Measurements from ENCODE around the gene FAAH.

Gene FAAH

DNA sequence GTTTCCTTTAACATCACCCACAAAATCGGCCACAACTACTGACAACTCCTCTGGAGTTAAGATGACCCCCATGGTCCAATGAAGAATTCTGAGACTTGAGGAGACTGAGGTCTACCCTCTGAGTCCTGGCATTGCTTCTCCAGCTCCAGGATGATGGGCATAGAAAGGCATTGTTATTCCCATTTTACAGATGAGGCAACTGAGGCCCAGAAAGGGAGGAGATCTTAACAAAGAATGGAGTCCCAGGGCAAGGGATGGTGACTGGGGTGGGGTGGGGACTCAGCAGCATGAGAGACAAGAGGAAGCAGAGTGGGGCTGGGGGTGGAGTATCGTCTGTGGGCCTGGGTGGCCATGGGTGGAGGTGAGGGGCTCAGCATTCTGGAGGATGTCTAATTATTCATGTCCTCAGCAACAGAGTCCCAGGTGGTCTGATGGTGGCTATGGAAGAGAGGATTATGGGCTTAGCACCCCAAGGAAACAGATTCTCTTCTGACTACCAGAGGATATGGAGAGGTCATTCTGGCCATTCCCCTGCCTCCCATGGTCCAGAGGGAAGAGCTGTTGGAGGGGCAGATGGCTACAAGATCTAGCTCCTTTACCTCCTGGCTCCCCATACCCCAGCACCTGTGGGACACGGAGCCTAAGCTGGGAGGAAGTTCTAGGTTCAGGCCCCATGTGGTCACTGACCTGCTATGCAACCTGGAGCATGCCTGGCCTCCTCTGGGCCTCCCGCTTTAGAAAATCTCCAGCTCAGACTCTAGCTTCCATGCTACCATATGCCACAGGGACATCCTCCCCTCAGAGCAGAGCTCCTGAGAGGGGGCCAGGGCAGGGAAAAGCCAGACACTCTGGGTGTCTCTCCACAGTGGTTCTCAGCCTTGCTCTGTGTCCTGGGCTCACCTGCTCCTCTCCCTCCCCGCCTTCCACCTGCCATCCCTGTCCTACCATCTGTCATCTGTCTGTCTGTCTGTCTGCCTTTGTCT lies 58.1 kb downstream of the FAAH start:
- DNase-seq: no peak

DNA sequence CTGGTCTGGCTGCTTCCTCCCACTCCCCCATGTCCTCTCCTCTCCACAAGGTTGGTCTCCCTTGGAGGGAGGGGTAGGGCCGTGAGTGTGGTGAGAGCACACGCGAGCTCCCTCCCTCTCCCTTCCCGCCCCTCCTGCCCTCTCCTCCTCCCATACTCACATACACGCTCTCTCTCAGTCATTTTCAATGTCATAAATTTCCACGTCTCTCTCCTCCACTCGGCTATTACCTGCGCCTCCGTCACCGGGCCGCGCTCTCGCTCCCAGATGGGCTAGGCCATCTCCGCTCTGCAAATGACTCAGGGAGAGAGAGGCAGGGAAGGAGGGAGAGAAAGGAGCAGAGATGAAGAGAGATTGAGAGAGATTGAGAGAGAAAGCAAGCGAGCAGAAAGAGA lies 58.8 kb downstream of the FAAH start:
- DNase-seq: no peak

DNA sequence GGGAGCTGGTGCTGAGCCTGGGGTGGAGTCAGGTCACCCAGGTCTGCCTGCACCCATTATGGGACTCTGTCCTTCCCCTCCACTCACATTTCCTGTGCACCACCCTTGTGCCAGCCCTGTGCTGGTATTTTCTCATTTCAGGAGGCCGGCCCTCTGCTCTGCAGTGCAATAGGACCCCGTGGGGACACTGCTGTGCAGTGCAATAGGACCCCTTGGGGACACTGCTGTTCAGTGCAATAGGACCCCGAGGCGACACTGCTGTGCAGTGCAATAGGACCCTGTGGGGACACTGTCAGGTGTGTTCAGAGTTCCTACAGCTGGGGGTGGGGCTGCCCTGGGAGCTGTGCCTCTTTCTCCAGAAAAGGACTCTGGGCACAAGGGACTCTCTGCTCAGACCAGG lies 59.3 kb downstream of the FAAH start:
- DNase-seq: no peak

DNA sequence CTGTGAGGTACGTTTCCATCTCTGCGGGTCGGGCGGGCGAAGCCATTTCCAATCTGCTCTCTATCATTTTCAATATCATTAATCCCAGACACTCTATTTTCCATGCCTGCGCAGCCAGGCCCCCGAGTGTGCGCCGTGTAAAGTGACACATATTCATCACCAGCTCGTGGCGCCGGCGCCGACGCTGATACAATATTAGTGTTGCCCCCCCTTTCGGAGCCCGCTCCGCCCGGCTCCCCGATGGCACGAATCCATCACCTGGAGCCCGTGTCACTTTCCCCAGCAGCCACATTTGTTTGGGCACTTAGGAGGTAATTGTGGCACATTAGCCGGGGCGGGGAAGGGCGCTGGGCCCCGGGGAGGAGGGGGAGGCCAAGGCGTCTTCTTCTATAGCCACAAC lies 61.8 kb downstream of the FAAH start:
- no peak for DNase-seq

DNA sequence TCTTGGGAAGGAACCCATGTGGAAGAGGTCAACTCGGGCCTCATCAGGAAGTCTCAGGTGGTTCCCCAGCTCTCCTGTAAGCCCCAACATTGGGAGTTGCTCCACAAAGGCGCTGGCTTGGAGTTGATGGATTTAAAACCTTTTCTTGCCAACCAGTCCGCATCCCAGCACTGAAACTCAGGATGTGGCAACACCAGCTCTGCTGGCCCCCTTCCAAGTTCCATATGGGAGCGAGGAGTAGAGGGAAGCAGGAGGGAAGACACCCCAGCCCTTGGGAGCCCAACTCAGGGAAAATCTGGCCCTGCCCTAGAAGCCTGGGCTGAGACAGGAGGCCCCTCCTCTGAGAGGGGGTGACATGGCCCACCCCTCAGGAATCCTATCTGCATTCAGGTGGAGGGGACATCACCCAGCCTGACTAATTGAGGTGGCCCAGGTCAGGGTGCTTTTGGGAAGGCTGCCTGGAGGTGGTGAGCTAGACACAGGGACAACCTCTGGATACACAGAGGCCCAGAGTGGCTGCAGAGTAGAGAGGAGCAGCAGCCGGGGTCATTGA lies 62.4 kb downstream of the FAAH start:
- no peak for DNase-seq

DNA sequence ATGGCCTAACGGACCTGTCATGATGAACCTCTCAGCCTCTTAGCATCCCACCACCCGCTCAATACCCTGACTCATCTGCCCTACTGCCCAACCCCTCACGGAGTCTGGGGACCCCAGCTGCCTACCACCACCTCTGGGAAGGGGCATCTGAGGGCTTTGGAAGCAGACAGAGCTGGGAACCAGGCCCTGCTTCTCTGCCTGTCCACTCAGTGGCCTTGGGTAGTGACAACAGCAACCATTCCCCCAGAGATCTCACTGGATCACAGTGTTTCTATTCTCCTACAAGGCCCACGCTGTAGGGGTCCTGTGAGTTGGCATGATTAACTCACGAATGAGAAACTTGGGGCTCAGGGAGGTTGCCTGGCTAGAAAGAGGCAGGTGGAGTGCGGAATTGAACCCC lies 63.1 kb downstream of the FAAH start:
- no peak for DNase-seq

DNA sequence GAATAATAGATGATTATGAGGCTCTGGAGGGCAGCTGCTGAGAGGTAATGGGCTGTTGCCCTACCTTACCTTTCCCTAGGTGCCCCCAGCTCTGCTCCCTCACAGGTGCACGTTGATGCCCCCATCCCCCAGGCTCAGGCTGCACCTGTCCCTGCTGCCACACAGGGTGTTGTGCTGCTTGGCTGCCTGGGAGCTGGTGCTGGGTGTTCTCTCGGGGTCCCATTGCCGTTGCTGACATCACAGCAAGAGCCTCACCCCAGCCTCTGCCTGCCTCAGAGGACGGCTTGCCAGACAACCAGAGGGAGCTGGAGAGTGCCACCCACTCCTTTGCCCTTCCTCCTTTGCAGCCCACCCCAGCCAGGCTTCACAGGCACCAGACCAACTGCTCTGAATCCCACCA lies 64.1 kb downstream of the FAAH start:
- DNase-seq: no peak

DNA sequence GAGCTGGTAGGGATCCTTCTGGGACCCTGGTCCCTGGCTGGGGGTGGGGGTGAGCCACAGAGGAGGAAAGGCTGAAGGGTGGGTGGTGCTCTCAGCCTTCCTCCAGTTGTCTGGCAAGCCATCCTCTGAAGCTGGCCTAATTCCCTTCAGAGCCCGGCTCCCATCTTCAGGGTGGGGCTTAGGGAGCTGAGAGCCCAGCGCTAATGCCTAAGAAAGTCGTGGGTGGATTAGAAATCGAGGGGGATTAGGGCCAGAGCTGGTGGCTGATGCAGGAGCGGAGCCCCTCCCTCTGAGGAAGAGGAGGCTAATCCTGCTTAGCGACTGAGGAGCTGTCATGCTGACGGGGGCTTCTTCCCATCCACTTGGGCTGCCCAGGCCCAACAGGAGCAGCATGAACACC lies 64.7 kb downstream of the FAAH start:
- no peak for DNase-seq

DNA sequence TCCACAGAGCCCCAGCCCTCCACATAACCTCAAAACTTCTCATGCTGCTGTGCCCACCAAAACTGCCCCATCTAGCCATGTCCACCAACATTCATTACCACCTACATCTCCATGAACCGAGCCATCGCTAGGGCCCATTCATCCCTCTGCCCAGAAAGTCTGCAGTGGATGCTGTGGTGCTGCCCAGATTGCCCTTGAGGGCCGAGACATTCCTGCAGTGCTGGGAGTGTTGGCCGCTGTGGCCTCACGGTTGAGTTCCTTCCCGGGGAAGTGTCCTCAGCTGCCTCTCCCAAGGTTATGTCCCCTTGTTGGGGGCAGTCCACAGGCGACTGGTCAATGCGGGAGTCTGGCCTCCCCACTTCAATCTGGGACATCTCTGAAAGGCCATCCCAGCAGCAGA lies 65.2 kb downstream of the FAAH start:
- no peak for DNase-seq

DNA sequence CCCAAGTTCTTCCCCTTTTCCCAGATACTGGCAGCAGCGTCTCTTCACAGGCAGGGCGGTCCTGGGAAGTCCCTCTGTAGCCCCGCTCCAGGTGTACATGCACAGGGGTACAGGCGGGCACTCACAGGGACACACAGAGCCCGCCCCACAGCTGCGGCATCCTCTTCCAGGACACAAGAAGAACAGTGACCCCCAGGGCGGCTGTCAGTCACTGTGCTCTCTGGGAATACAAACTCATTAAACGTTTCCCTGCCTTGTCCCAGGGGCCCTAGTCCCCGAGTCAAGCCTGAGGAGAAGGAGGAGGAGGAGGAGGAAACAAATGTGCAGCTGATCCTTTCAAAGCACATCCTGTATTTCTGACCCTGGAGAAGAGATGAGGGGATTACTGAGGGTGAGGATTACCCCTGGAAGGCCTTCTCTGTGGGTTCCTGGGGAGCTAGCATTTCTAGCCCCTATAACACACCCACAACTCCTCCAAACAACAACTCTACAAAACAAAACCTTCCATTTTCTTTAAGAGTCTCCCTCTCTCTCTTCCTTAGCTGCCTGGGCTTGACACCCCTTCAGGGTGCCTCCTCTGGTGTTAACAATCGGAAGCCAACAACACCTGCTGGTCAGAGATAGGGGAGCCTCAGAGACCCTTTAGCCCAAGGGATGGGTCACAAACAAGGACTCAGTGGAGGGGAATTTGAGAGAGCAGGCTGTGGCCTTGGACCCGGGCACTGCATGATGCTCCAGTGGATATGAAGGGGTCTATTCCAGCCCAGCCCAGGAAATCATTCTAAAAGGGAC lies 67.1 kb downstream of the FAAH start:
- no peak for DNase-seq

DNA sequence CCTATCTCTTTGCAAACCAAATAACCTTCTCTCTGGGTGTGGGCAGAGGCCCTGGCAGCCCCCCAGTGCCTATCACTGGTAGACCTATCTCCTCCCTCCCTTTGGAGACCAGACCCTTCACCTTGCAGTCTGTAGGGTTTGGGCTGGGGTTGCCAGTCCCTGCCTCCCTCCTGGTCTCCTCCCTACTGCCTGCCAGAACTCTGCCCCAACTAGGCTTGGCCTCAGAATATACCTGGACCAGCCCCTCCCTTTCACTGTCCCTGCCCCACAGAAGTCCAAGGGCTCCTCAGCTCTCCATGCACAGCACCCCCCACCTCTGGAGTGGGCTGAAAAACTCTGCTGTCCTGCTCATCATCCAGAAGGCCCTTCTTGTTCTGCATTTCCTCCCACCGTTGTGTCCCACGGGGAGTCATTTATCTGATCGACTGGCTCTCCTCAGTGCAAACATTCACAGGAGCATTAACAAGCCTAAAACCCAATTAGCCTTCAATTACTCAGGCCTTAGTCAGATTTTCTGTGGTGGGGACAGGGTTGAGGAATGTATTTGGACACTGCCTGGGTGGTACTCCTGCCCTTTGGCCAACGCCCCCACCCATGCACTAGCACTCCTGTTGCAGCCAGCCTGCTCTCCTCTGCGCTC lies 67.8 kb downstream of the FAAH start:
- DNase-seq: no peak

Measured in T-helper 1 cell (primary cell).